ENCODE measurements around the gene PAK6.

- no peak for TF ChIP-seq CTCF (IDR thresholded peaks at IDR 0.05)
- no peak for TF ChIP-seq POLR2A (IDR thresholded peaks at IDR 0.05)
Observed at GRCh38 chr15:40313531-40314398, 74.9 kb downstream of the PAK6 start.

Measured in tibial nerve (tissue), 3 donors.